Hepatocyte (in vitro differentiated cells): Measurements from ENCODE around the gene LMO4. TPM values are rescaled to one million over a fixed set of nuclear protein-coding genes. Genes with fewer than 3 reads are reported as not detected.

Experiments
- DNase-seq: peaks from one replicate; pipeline ENCODE4 v3.0.0-alpha.2; 2016; ENCODE audit warnings: low spot score
- H2AFZ ChIP-seq: fragments of 200-600 bp; sonication (generic); 2 replicates; pipeline ENCODE4 v1.6.0; 2016; ENCODE audit warnings: antibody characterized with exemption, mild to moderate bottlenecking
- H3K27ac ChIP-seq: fragments of 200-600 bp; sonication (generic); 2 replicates; pipeline ENCODE4 v1.5.1; 2016; ENCODE audit warnings: mild to moderate bottlenecking
- H3K27me3 ChIP-seq: fragments of 200-600 bp; sonication (generic); 2 replicates; pipeline ENCODE4 v1.6.1; 2016
- H3K36me3 ChIP-seq: fragments of 200-600 bp; sonication (generic); replicated peaks from 2 replicates; pipeline ENCODE4 v1.5.1; 2016; ENCODE audit warnings: low read depth; ENCODE audit not compliant: insufficient read depth
- H3K4me1 ChIP-seq: fragments of 200-600 bp; sonication (generic); 2 replicates; pipeline ENCODE4 v1.5.1; 2016; ENCODE audit warnings: mild to moderate bottlenecking, moderate library complexity; ENCODE audit not compliant: insufficient read depth
- H3K4me2 ChIP-seq: fragments of 200-600 bp; sonication (generic); 2 replicates; pipeline ENCODE4 v1.6.0; 2016
- H3K4me3 ChIP-seq: fragments of 200-600 bp; sonication (generic); 2 replicates; pipeline ENCODE4 v1.5.1; 2016; ENCODE audit warnings: mild to moderate bottlenecking
- H3K79me2 ChIP-seq: fragments of 200-600 bp; sonication (generic); 2 replicates; pipeline ENCODE4 v1.6.0; 2017; ENCODE audit warnings: mild to moderate bottlenecking
- H3K9me2 ChIP-seq: fragments of 200-600 bp; sonication (generic); replicated peaks from 2 replicates; pipeline ENCODE4 v1.6.0; 2017; ENCODE audit warnings: mild to moderate bottlenecking; ENCODE audit not compliant: insufficient read depth
- H3K9me3 ChIP-seq: fragments of 200-600 bp; sonication (generic); 2 replicates; pipeline ENCODE4 v1.5.1; 2016; ENCODE audit warnings: low read depth, mild to moderate bottlenecking
- H4K20me1 ChIP-seq: fragments of 200-600 bp; sonication (generic); 2 replicates; pipeline ENCODE4 v1.6.0; 2016; ENCODE audit warnings: mild to moderate bottlenecking; ENCODE audit not compliant: insufficient read depth, poor library complexity, severe bottlenecking
- CTCF ChIP-seq: fragments of 200-600 bp; sonication (generic); IDR thresholded peaks from 2 replicates; pipeline ENCODE4 v1.5.1; 2016; ENCODE audit warnings: antibody characterized with exemption, mild to moderate bottlenecking; ENCODE audit not compliant: poor library complexity
- EZH2 ChIP-seq: fragments of 200-600 bp; sonication (generic); IDR thresholded peaks from 2 replicates; pipeline ENCODE4 v1.6.1; 2016; ENCODE audit warnings: antibody characterized with exemption, mild to moderate bottlenecking, borderline replicate concordance
- EZH2phosphoT487 ChIP-seq: fragments of 200-600 bp; sonication (generic); IDR thresholded peaks from one replicate; pipeline ENCODE4 v1.6.1; 2018; ENCODE audit warnings: antibody characterized with exemption, mild to moderate bottlenecking, low read depth, moderate library complexity; ENCODE audit not compliant: unreplicated experiment, severe bottlenecking
- WGBS: methylation state at CpG from one replicate; pipeline ENCODE4 v1.1.6; 2016; ENCODE audit warnings: low lambda C conversion rate; ENCODE audit errors: missing lambda C conversion rate; 5-methylcytosine and 5-hydroxymethylcytosine counted together
- polyA plus RNA-seq: library from polyadenylated mRNA; unstranded; fragments of >200 nt; fragmentation: Nextera tagmentation; extraction: Ambion mirVana; gene quantifications from 2 replicates; pipeline ENCODE4 v1.2.1, GENCODE V29; 2016
- total RNA-seq: library from RNA; depleted of rRNA; stranded (reverse); fragments of >200 nt; gene quantifications from 2 replicates; pipeline ENCODE4 v1.2.3, GENCODE V29; 2014

LMO4 gene
- total and polyA plus RNA-seq, 2 experiments from 2014 or later: 59.1 to 221 TPM

GRCh38 chr1:87362834-87363426, 34.2 kb downstream of the LMO4 start:
- H2AFZ ChIP-seq: no peak overlapping the region
- no peak overlapping the region for H3K4me3 ChIP-seq
- WGBS: 90% methylated on average over 2 of the region's 2 CpGs
- H3K79me2 ChIP-seq: no peaks in the 10 kb centered on the region
- TF ChIP-seq CTCF: no peak
- TF ChIP-seq EZH2: no peak
- TF ChIP-seq EZH2phosphoT487: no peak
- no peaks in the 10 kb centered on the region for H3K9me2 ChIP-seq
- H3K4me1 ChIP-seq: no peaks in the 10 kb centered on the region
- H4K20me1 ChIP-seq: no peaks in the 10 kb centered on the region
- DNase-seq: no peak
- no peaks in the 10 kb centered on the region for H3K27me3 ChIP-seq
- H3K36me3 ChIP-seq: no peaks in the 10 kb centered on the region
- no peak overlapping the region for H3K4me2 ChIP-seq
- no peak overlapping the region for H3K27ac ChIP-seq
- H3K9me3 ChIP-seq: no peaks in the 10 kb centered on the region

- TF ChIP-seq EZH2 (no peak), EZH2phosphoT487 (no peak), CTCF (no peak)
- Histone ChIP-seq H3K9me3 (no peaks in the 10 kb centered on the region), H3K9me2 (no peaks in the 10 kb centered on the region), H3K4me2 (no peak overlapping the region), H3K4me1 (peaks cover 13% of the 10 kb centered on the region), H2AFZ (no peak overlapping the region), H4K20me1 (no peaks in the 10 kb centered on the region), H3K79me2 (no peaks in the 10 kb centered on the region), H3K36me3 (no peaks in the 10 kb centered on the region), H3K4me3 (no peak overlapping the region), H3K27ac (no peak overlapping the region), H3K27me3 (no peaks in the 10 kb centered on the region)
- 71% methylated on average over 3 of the region's 3 CpGs for WGBS
- DNase-seq: no peak
Observed at GRCh38 chr1:87367549-87367948, 38.9 kb downstream of the LMO4 start.

GRCh38 chr1:87368907-87369306, 40.2 kb downstream of the LMO4 start:
- DNase-seq: no peak
- WGBS: 74% methylated on average over 2 of the region's 2 CpGs
- no peak overlapping the region for H3K4me2 ChIP-seq
- no peaks in the 10 kb centered on the region for H4K20me1 ChIP-seq
- no peaks in the 10 kb centered on the region for H3K9me2 ChIP-seq
- H2AFZ ChIP-seq: no peak overlapping the region
- no peaks in the 10 kb centered on the region for H3K9me3 ChIP-seq
- no peak overlapping the region for H3K4me3 ChIP-seq
- TF ChIP-seq EZH2phosphoT487: no peak
- TF ChIP-seq EZH2: no peak
- TF ChIP-seq CTCF: no peak
- peaks cover 13% of the 10 kb centered on the region for H3K4me1 ChIP-seq
- no peak overlapping the region for H3K27ac ChIP-seq
- H3K79me2 ChIP-seq: no peaks in the 10 kb centered on the region
- no peaks in the 10 kb centered on the region for H3K36me3 ChIP-seq
- no peaks in the 10 kb centered on the region for H3K27me3 ChIP-seq
